Measurements from ENCODE around the gene IWS1. TPM values are rescaled to one million over a fixed set of nuclear protein-coding genes. Genes with fewer than 3 reads are reported as not detected.

Gene IWS1
- total RNA-seq, 1 donor from 2014 or later: 39.3 TPM

- no peaks in the 10 kb centered on the region for H3K9me3 ChIP-seq
- H3K4me3 ChIP-seq: no peak overlapping the region
- ATAC-seq (no peak), DNase-seq (no peak)
- no peak for TF ChIP-seq CTCF (IDR thresholded peaks at IDR 0.05)
- peaks cover 42% of the 10 kb centered on the region for H3K36me3 ChIP-seq
- intact Hi-C loops (cut with DNase I): no loop called here
- peaks cover 15% of the 10 kb centered on the region for H3K4me1 ChIP-seq
- no peaks in the 10 kb centered on the region for H3K27me3 ChIP-seq
- H3K27ac ChIP-seq: no peak overlapping the region
Observed at GRCh38 chr2:127523269-127523939, 2.9 kb downstream of the IWS1 start.

GRCh38 chr2:127520424-127520823, 5.9 kb downstream of the IWS1 start:
- Histone ChIP-seq H3K27me3 (no peaks in the 10 kb centered on the region), H3K9me3 (no peaks in the 10 kb centered on the region), H3K4me1 (peaks cover 25% of the 10 kb centered on the region), H3K4me3 (no peak overlapping the region), H3K27ac (no peak overlapping the region), H3K36me3 (peaks cover 49% of the 10 kb centered on the region)
- no peak for TF ChIP-seq CTCF (IDR thresholded peaks at IDR 0.05)
- intact Hi-C loops (cut with DNase I): no loop called here
- ATAC-seq: no peak
- DNase-seq: no peak

DNA sequence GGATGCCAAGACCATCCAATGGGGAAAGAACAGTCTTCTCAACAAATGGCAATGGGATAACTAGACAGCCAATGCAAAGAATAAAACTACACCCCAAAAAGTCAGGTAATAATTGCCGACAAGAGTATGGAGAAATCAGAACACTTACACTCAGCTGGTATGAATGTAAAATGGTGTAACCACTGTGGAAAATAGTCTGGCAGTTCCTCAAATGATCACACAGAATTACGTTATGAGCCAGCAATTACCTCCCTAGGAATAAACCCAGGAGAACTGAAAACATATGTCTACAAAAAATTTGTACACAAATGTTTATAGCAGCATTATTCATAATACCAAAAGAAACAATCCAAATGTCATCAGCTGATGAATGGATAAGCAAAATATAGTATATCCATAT, 8.8 kb downstream of the IWS1 start:
- H3K27me3 ChIP-seq: no peaks in the 10 kb centered on the region
- DNase-seq: no peak
- intact Hi-C loops (cut with DNase I): no loop called here
- no peak for ATAC-seq
- TF ChIP-seq CTCF (IDR thresholded peaks at IDR 0.05): no peak
- peaks cover 59% of the 10 kb centered on the region for H3K36me3 ChIP-seq
- no peak overlapping the region for H3K27ac ChIP-seq
- H3K9me3 ChIP-seq: no peaks in the 10 kb centered on the region
- H3K4me3 ChIP-seq: no peak overlapping the region
- peaks cover 19% of the 10 kb centered on the region for H3K4me1 ChIP-seq

- Histone ChIP-seq H3K4me3 (no peak overlapping the region), H3K9me3 (no peaks in the 10 kb centered on the region), H3K36me3 (peaks cover 46% of the 10 kb centered on the region), H3K4me1 (peaks cover 19% of the 10 kb centered on the region), H3K27me3 (no peaks in the 10 kb centered on the region), H3K27ac (peak overlapping the region; percentile 78)
- no peak for TF ChIP-seq CTCF (IDR thresholded peaks at IDR 0.05)
- DNase-seq (peak; percentile 91), ATAC-seq (peak; percentile 90)
- intact Hi-C loops (cut with DNase I): no loop called here
Observed at GRCh38 chr2:127516041-127516762, 10.1 kb downstream of the IWS1 start.

GRCh38 chr2:127515383-127515915, 10.8 kb downstream of the IWS1 start:
- DNase-seq: no peak
- peaks cover 40% of the 10 kb centered on the region for H3K36me3 ChIP-seq
- H3K4me3 ChIP-seq: no peak overlapping the region
- intact Hi-C loops (cut with DNase I): no loop called here
- peak overlapping the region; percentile 78 for H3K27ac ChIP-seq
- H3K4me1 ChIP-seq: peaks cover 19% of the 10 kb centered on the region
- TF ChIP-seq CTCF (IDR thresholded peaks at IDR 0.05): no peak
- no peak for ATAC-seq
- no peaks in the 10 kb centered on the region for H3K27me3 ChIP-seq
- H3K9me3 ChIP-seq: no peaks in the 10 kb centered on the region

Measured in upper lobe of right lung (tissue), 1 donor.